Testis (tissue), 3 donors: ENCODE results near the gene PLA2G4D. TPM values are rescaled to one million over a fixed set of nuclear protein-coding genes. Genes with fewer than 3 reads are reported as not detected.
A peak's percentile ranks its signal among the peaks of the same experiment; 100 is the strongest.

Experiments used
- DNase-seq: peaks from one replicate; pipeline ENCODE4 v3.0.0-alpha.2; 2019
- H3K27ac ChIP-seq, 2 donors: fragments of 200-600 bp; sonication (generic); one replicate each; pipeline ENCODE4 v1.5.1; 2019
- H3K27me3 ChIP-seq: fragments of 200-600 bp; sonication (generic); one replicate; pipeline ENCODE4 v1.5.1; 2019
- H3K36me3 ChIP-seq: fragments of 200-600 bp; sonication (generic); one replicate; pipeline ENCODE4 v1.5.1; 2017; ENCODE audit warnings: low read depth; ENCODE audit errors: missing control alignments
- H3K4me1 ChIP-seq: fragments of 200-600 bp; sonication (generic); one replicate; pipeline ENCODE4 v1.5.1; 2019
- H3K4me3 ChIP-seq, 2 donors: fragments of 200-600 bp; sonication (generic); one replicate each; pipeline ENCODE4 v1.5.1; 2017 to 2019
- H3K9me3 ChIP-seq: fragments of 200-600 bp; sonication (generic); one replicate; pipeline ENCODE4 v1.5.1; 2017
- CTCF ChIP-seq, 3 experiments: fragments of 450-650 bp in 2 of 3; fragments of 200-600 bp in 1 of 3; sonication (generic) in 1 of 3; IDR thresholded peaks; one replicate each; pipeline ENCODE4 v1.5.1; 2016 to 2019; ENCODE audit warnings: antibody characterized with exemption in 3 of 3, mild to moderate bottlenecking in 2 of 3, moderate library complexity in 1 of 3
- POLR2A ChIP-seq: fragments of 450-650 bp; IDR thresholded peaks from one replicate; pipeline ENCODE4 v1.6.1; 2017; ENCODE audit warnings: antibody characterized with exemption, mild to moderate bottlenecking, moderate library complexity
- WGBS, 2 donors: methylation state at CpG; one replicate each; pipeline ENCODE4 v1.1.5; 2018; 5-methylcytosine and 5-hydroxymethylcytosine counted together
- intact Hi-C: fragments of 100-400 bp; cut with DNase I; formaldehyde crosslinking; loops from one replicate; pipeline ENCODE4 v1.15.1; 2023; ENCODE audit warnings: low total_unique reads
- polyA plus RNA-seq: library from polyadenylated mRNA; stranded (reverse); fragments of 350-450 nt; fragmentation: Illumina TruSeq; extraction: RNeasy Lipid Tissue Mini Kit (QIAGEN cat#74804); gene quantifications from one replicate; pipeline ENCODE4 v1.2.3, GENCODE V29; 2014; ENCODE audit warnings: low read depth, low replicate concordance; ENCODE audit not compliant: insufficient read depth
- total RNA-seq, 2 donors: library from RNA; depleted of rRNA; stranded (reverse); fragments of >200 nt; gene quantifications; one replicate each; pipeline ENCODE4 v1.2.3, GENCODE V29; 2016

The PLA2G4D gene
- total and polyA plus RNA-seq, 3 donors from 2014 or later = 0.11 to 0.43 (median 0.16) TPM

GRCh38 chr15:42059661-42060476 lies 34.5 kb downstream of the PLA2G4D start:
- no peaks in the 10 kb centered on the region for H3K27me3 ChIP-seq
- no peak overlapping the region for H3K4me3 ChIP-seq
- H3K36me3 ChIP-seq = no peaks in the 10 kb centered on the region
- H3K9me3 ChIP-seq = no peaks in the 10 kb centered on the region
- intact Hi-C loops = loop anchor here (5.0 kb wide), 1 partner anchor 68 kb away; no protein-coding TSS in a partner anchor
- H3K27ac ChIP-seq = no peak overlapping the region
- 52 to 59% methylated on average over 13 to 14 of the region's 14 CpGs for WGBS, 2 donors
- TF ChIP-seq CTCF (IDR thresholded peaks at IDR 0.05) = peak; percentile 94 to 96 (median 96)
- no peak for TF ChIP-seq POLR2A
- peaks cover 3% of the 10 kb centered on the region for H3K4me1 ChIP-seq
- DNase-seq = peak; percentile 79

- Histone ChIP-seq H3K9me3 (no peaks in the 10 kb centered on the region), H3K27ac (no peak overlapping the region), H3K4me3 (no peak overlapping the region), H3K36me3 (no peaks in the 10 kb centered on the region), H3K4me1 (peaks cover 3% of the 10 kb centered on the region), H3K27me3 (no peaks in the 10 kb centered on the region)
- WGBS, 2 donors = 52 to 56% methylated on average over 3 of the region's 3 CpGs
- peak; percentile 13 for DNase-seq
- intact Hi-C loops = loop anchor here (5.0 kb wide), 1 partner anchor 66 kb away; no protein-coding TSS in a partner anchor
- TF ChIP-seq POLR2A = no peak
Observed at GRCh38 chr15:42058791-42059190, 35.6 kb downstream of the PLA2G4D start.

GRCh38 chr15:42057799-42058646 lies 36.3 kb downstream of the PLA2G4D start:
- no peak for TF ChIP-seq CTCF (IDR thresholded peaks at IDR 0.05)
- TF ChIP-seq POLR2A = no peak
- intact Hi-C loops = loop anchor here (5.0 kb wide), 1 partner anchor 66 kb away; no protein-coding TSS in a partner anchor
- Histone ChIP-seq H3K36me3 (no peaks in the 10 kb centered on the region), H3K9me3 (no peaks in the 10 kb centered on the region), H3K27me3 (no peaks in the 10 kb centered on the region), H3K4me1 (peaks cover 3% of the 10 kb centered on the region), H3K4me3 (no peak overlapping the region), H3K27ac (peak overlapping the region in 1 of 2 donors; percentile 57)
- peak; percentile 13 for DNase-seq
- WGBS, 2 donors = 79 to 81% methylated on average over 6 of the region's 6 CpGs

GRCh38 chr15:42056934-42057798 lies 37.2 kb downstream of the PLA2G4D start:
- H3K9me3 ChIP-seq = no peaks in the 10 kb centered on the region
- TF ChIP-seq POLR2A (no peak), CTCF (IDR thresholded peaks at IDR 0.05) (peak; percentile 29 to 46 (median 39))
- intact Hi-C loops = loop anchor here (5.0 kb wide), 1 partner anchor 65 kb away; no protein-coding TSS in a partner anchor
- peak; percentile 90 for DNase-seq
- H3K27me3 ChIP-seq = no peaks in the 10 kb centered on the region
- no peaks in the 10 kb centered on the region for H3K36me3 ChIP-seq
- 16 to 18% methylated on average over 21 to 37 of the region's 37 CpGs for WGBS, 2 donors
- peak overlapping the region in 1 of 2 donors; percentile 57 for H3K27ac ChIP-seq
- H3K4me1 ChIP-seq = peaks cover 3% of the 10 kb centered on the region
- H3K4me3 ChIP-seq = peak overlapping the region; percentile 24 to 30
